GM21360 (cell line): ENCODE data around the gene LMO1.

ENCODE experiments used
- ATAC-seq: cut with Tn5 transposase; IDR thresholded peaks from one replicate; pipeline ENCODE4 v1.9.1; 2021; ENCODE audit warnings: mild to moderate bottlenecking, moderate library complexity; ENCODE audit not compliant: unreplicated experiment

The LMO1 gene

DNA sequence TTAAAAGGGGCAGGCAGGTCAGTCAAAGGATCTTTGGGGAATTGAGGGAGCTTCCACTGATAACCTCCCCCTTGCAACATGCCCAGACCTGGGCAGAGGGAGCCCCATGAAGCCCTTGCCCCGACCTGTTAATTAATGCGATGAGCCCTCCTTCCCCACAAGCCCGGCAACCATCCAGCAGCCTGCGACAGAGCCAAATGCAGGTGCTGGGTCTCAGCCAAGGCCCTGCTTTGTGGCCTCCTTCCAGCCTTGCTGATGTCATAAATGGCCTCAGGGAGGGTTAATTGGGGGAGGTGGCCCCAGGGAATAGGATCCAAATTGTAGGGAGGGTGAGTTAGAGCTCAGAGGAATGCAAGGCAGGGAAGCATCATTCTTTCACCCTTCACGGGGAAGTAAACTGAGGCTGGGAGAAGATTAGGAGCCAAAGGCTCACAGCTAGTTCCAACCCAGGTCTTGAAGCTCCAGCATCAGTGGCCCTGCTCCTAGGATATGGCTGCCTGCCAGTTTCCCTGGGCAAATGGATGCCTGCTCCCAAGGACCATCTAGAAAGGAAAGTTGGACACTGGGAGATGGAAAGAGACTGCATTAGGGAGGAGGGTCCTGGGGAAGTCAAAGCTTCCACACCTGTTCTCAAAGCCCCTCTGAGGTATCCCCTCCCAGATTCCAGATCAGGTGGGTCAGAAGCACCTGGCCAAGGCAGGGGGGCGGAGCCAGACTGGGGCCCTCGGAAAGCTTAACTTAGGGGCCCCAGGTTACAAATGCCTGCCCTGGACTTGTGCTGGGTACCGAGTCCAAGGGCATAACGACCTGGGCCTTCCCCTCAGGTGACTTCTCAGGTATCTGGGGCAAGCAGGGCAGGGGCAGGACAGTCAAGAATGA is 34.1 kb downstream of the LMO1 start:
- no peak for ATAC-seq

DNA sequence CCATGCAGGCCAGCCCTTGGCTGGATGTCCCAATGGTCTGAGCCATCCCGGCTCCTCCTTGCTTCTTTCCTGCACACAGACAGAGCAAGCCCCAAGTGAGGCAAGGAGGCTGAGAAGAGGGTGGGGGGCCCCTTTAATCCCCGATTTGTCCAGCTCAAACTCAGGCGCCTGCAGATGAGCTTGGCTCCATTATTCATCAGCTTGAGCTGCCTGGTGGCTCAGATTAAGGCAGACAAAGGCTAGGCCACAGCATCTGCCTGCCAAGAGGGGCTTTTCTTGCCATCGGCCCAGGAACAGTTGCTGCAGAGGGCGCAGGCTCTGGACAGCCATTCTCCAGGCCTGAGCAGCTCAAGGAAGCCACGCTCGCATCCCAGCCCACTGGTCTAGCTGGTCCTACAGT is 35.4 kb downstream of the LMO1 start:
- no peak for ATAC-seq

DNA sequence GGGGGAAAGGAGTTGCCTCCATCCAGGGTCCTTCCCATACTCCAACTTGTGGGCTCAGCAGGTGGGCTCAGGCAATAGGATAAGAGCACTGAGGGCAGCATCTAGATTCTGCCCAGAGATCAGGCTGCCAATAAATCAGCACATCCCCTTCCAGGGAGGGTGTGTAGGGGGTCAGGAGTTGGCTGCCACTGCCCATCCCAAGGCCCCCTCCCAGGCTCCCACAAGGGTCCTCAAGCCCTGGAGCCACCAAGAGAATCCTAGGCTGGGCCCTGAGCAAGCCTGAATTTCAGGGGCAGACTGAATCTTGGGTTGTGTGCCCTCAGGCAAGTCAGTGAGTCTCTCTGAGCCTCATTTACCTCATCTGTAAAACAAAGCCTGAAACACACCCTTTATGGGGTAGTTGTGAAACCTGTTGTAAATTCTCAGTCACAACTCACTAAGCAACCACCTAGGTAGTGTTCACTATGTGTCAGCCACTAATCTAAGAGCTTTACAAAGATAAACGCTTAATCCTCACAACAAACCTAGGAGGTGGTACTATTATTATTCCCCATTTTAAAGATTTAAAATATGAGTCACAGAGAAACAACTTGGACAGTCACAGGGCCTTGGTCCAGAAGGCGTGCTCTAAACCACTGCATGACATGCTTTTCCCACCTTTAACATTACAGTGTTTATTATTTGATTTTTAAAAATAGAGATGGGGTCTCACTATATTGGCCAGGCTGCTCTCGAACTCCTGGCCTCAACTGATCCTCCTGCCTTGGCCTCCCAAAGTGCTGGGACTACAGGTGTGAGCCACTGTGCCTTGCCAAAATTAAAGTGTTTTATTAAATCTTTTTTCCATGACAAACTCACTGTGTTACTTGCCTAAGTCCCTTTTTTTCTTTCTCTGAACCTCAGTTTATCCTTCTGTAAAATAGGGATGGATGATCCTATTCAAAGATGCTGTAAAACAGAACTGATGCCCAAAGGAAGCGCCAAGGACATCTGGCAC is 36.2 kb downstream of the LMO1 start:
- ATAC-seq, result no peak

DNA sequence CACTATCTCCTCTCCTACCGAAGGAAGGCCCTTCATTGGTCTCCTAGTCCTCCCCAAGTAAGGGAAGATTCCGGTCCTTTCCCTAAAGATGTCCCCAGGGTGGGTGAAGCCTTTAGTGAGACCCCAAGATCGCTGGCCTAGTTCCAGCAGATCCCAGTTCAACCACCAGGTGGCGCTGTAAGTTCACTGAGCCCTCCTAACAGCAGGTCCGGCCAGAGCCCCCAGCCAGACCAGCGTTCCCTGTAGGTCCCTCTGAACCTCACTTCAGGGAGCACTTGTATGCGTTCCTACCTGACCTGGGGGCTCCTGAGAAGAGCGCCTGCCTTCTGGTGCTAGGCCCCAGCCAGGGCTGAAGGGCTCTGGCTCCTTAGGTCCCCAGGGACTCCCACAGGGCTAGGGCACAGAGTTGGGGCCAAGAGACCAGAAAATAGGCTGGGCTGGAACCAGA is 38.1 kb downstream of the LMO1 start:
- no peak for ATAC-seq

DNA sequence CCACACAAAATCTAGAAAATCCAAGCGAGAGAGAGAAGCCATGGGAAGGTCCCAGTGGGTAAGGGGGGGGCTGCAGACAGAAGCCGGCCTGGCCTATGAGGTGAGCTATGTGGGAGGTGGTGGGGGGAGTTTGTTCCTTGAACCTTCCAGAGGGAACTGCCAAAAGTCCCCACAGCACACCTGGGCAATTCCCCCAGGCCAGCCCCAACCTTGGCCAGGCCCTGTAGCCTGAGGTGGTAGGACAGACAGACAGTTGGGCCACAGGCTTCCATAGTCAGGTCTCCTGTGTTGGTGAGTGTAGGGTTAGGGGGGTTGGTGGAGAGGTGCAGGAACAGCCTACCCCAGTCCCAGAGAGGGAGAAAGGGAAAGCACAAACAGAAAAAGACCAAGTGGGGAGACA is 39.0 kb downstream of the LMO1 start:
- no peak for ATAC-seq

DNA sequence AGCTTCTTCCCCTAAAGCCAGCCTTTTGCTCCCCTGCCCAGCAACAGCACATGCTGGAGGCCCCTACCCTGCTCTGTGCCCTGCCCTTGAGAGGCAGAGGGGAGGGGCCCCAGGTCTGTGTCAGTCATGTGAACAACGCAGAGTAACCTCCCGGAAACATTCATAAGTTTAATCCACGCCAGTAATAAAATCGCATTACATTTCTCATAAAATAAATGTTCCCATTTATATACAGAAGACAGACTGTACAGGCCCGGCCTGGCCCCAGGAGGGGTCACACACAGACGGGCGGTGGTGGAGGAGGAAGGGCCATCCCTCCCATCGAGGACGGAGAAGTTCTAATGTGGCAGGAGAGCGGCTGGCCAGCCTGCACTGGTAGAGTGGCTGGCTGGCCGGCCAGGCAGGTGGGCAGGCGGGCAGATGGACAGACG is 39.5 kb downstream of the LMO1 start:
- ATAC-seq, result no peak

DNA sequence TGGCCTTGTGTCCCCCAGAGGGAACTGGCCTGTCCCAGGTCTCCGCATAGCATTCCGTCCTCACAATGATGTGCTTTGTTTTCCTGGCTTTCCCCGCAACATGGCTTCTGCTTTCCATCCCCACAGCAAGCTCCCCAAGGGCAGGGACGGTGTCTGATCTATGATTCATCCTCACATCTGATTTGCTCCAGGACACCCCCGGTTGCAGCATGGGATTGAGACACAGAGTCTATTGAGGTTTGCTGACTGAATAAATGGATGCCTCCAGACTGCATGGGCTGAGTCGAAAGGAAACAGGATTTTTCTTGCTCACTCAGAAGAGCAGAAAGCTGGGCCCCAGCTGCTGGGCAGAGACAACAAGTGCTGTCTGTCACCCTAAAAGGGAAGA is 40.2 kb downstream of the LMO1 start:
- ATAC-seq, result no peak

DNA sequence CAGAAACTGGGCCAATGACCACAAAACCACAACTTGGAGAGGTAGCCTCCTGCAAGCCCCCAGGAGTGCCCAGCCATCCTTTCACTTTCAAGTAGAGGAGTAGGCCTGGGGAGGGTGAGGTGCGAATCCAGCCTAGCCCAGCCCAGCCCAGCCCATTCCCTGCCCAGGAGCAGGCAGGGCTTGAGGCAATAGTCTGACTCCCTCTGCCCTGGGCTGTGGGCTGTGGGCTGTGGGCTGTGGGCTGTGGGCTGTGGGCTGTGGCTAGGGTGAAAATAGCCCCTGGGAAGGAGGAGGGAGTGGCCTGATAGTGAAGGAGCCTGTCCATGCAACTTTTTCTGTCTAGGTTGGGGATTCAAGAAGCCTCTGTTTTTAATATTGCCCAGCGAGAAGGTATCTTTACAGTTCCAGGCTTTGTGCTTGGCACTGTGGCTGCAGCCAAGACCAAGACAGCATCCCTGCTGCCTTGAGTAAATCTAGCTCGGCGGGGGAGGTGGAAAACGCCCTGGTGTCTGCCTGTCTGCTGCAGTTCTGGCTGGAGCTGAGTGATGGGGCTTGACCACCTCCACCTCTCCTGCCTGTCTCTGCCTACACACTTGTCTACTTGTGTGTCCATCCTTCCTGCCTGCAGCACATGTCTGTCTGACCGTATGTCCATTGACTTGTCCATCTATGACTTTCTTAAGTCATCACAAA is 40.7 kb downstream of the LMO1 start:
- no peak for ATAC-seq

DNA sequence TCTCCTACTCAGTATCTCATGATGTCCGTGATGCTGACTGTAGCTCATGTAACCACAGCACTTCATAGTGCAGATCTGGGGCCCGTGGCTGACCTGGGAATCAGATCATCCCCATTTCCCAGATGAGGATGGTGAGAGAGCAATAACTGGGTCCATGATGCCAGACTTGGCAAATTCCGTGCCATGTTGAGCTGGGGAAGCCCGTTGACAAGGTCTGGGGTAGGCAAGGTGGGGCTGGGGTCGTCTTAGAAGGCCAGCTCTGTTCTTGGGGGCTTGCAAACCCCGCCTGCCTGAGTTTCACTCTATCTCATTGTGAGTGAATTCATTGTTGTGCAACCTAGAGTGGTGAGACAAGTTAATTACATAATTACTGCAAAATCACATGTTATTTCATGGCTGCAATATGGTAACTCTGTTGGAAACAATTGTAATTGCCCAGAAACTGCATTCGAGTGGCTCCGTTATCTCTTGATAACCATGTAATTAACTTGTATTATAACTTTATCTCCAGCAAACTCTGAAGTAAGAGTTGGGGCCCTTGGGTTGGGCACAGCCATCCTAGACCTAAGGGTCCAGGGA is 41.7 kb downstream of the LMO1 start:
- no peak for ATAC-seq

DNA sequence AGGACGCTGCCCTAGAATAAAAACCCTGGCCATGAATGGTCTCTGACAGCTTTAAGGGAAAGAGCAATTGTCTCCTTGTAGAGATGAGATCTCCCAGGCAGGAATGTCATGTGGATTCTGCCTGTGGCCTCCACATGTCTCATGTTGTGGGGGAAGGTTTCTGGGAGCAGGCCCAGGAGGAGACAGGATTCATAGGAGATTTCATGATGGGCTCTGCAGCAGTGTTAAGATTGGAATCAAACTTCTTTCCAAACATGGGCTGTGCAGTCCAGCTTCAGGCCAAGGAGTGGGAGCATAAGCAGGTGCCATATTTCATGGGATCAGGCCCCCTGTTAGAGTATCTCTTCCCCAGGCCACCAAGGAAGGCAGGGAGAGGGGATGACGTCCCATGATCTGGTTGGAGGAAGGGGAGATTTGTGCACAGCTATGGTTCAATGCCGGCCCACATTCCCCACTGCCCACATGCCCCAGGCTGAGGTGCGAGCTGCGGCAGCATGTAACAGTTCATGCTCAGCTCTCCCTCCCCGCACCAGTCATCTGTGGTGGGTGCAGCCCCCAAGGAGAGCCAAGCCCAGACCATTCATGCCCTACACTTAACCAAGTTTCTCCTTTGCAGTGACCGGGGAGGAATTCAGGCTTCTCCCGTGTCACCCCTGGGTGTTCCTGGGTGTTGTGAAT is 42.5 kb downstream of the LMO1 start:
- ATAC-seq, result no peak

DNA sequence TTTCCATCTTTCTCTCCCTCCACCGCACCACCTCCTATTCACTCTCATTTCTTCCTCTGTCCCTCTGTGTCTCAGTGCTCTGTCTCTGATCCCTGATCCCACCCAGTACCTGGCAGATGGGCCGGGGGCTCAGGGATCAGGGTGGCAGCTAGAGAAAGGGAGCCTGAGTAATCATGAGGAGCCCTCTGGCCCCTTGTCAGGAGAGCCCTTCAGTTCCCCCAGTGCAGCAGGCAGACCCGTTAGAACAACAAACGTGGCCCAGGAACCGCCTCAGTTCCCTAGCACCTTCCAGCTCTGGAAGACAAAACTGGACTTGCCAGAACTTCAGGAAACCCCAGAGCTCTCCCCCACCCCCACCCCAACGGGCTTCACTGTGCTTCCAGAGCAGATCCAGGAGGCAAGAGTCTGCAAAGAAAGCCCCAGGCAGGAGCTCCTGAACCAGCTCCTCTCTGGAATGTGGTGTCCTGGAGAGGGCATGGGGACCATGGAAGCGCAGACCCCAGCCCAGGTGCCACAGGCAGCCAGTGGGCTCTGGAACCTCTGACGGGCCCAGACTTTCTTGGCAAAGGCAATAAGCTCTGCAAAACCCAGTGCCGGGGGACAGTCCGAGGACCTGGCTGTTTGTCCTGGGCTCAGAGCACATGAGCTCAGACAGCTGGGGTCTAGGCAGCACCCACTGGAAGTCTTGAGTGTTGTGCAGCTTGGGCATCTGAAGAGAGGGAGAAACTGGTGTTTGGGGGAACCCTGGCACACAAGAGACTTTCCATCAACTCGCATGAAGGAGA is 43.2 kb downstream of the LMO1 start:
- no peak for ATAC-seq

DNA sequence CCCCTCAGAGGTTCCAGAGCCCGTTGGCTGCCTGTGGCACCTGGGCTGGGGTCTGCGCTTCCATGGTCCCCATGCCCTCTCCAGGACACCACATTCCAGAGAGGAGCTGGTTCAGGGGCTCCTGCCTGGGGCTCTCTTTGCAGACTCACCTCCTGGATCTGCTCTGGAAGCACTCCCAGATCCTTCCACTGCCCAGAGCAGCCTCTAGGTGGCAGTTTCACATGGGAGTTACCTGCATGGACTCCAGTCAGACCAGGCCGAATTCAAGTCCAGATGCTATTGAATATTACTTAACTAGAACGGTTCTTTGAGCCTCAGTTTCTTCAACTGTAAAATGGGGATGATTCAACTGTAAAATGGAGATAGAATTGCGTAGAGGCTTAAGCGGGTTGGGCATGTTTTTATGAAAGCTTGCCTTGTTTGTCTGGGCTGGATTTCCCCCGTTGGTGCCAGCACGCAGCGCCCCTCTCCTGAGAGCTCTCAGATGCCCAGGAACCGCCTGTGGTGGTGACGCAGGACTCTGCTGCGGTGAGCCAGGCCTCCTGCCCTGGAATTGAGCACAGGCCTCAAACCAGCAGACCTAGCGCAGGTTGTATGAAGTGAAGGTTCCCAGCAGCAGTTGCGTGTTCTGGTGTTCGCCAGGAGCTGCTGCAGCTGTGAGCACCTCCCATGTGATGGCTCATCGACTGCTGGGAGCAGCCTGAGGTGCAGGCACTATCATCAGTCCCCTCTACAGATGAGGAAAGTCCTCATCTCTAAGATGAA is 44.2 kb downstream of the LMO1 start:
- no peak for ATAC-seq

DNA sequence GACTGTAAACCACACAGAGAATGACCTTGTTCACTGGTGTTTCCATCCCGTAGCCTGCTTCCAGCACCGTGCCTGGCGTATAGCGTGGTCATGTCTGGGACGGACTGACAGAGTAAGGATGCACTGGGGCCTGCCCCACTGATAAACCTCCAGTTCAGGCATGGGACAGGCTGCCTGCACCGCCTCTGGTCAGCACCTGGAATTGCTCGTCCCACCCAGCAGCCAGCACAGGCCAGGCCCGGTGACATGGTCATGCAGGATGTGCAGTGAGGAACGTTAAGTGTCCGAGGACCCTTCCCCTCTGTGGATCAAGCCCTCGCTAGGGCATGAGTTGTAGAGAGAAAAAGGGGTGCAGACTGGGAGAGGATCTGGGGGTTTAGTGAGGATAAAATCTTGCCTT is 44.8 kb downstream of the LMO1 start:
- no peak for ATAC-seq

DNA sequence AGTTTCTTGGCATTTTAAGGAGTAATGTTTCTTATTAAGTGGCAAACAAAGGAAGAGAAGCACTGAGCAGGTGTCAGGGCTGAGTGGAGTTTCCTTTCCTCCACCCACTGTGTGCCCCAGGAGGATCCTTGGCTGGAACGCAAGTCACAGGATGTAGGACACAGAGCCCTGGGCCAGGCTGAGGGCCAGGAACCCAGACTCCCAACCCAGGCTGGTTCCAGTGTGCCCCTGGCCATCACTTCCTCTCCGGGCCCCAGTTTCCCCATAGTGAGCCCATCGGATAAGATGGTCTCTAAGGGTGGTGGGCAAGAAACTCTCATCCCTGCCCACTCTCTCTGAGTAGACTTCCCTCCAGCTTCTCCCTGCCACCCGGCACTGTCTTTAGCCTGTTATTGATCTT is 45.3 kb downstream of the LMO1 start:
- no peak for ATAC-seq

DNA sequence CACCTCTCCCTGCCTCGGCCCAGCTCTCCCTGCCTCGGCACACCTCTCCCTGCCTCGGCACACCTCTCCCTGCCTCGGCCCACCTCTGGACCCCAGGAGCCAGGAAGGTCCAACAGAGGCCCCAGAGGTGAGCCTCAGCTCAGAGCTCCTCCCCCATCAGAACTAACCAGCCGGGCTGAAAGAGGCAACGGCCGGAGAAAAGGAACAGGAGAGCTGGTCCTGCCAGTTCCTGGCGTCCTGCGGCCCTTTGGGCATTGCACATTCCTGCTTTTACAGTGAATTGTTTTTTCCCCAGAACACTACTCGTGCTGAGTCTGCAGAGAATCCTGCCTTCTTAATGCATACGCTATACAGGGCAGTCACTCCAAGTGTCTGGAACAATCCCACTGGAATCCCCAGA is 45.8 kb downstream of the LMO1 start:
- ATAC-seq, result no peak

DNA sequence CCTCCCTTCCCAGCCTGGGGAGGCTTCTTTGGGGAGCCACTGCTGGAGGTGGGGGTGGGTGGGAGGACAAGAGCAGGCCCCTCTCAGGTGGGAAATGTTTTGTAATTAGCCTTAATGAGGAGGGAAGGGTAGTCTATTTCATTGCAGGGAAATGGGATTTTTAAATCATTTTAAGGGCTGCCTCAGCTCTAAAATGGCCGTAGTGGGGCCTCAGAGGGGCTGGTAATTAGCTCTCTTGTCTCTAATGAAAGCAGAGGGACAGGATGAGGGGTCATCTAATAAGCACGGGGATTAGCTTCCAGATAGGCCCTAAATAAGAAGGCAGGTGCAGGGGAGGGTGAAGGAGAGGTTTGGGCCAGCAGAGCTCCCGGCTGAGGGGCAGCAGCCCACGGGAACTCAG is 46.5 kb downstream of the LMO1 start:
- ATAC-seq, result no peak

DNA sequence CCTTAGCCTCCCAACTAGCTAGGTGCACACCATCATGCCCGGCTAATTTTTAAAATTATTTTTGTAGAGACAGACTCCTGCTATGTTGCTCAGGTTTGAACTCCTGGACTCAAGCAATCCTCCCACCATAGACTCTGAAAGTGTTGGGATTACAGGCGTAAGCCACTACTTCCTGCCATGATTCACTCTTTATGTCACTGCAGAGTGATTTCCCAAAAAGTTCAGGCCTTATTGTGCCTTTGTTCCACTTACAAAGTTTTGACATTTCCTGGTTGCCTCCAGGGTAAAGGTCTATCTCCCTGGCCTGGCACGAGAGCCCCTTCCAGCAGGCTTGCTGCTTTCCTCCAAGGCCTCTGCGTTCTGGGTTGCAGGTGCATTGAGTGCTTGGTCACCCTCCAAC is 50.3 kb downstream of the LMO1 start:
- no peak for ATAC-seq

DNA sequence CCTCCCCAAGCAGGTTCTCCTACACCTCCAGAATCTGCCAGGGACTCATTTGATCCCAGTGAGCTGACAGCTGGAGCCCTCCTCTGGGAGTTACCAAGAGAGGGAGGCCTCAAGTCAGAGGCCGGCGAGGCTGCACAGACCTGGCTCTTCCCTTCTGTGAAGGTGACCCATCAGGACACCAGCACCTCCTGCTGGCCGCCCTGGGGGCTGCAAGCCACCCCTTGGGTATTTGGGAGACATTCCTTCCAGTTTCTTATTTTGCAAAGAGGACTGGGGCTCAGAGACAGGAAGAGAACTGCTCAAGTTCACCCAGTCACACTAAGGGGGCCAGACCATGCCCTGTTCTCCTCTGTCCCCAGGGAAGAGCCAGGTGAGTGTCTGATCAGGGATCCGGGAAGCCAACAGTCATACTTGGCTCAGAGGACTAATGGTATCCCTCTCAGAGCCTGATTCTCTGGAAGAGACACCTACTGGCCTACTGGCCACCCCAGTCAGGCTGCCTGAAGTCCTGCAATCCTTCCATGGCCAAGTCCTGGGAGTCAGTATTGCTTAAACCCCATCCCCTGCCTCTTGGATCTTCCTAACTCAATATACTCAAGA is 54.4 kb downstream of the LMO1 start:
- ATAC-seq, result peak; percentile 57
